GM19324 (cell line): ENCODE measurements around the gene DLG5.

Experiments
- ATAC-seq: cut with Tn5 transposase; IDR thresholded peaks from one replicate; pipeline ENCODE4 v1.9.1; 2021; ENCODE audit warnings: mild to moderate bottlenecking, moderate library complexity; ENCODE audit not compliant: unreplicated experiment, low FRiP score

DLG5 gene

DNA sequence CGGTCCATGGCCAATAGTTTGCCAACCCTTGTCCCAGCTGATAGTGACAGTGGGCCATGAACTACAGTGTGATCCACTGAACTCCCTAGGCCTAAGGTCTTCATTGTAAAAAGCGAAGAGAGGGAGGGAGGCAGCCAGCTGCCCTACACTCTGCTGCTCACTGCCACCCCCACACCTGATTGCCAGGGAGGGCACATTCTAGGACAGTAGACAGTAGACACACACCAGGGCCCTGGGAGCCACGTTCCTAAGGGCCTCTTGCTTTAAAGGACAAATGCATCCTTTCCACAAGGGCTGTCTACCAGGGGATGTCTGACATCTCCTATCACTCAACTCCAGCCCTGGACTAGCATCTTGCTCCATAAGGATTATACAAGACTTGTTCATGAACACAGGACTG, 122.2 kb downstream of the DLG5 start:
- no peak for ATAC-seq

DNA sequence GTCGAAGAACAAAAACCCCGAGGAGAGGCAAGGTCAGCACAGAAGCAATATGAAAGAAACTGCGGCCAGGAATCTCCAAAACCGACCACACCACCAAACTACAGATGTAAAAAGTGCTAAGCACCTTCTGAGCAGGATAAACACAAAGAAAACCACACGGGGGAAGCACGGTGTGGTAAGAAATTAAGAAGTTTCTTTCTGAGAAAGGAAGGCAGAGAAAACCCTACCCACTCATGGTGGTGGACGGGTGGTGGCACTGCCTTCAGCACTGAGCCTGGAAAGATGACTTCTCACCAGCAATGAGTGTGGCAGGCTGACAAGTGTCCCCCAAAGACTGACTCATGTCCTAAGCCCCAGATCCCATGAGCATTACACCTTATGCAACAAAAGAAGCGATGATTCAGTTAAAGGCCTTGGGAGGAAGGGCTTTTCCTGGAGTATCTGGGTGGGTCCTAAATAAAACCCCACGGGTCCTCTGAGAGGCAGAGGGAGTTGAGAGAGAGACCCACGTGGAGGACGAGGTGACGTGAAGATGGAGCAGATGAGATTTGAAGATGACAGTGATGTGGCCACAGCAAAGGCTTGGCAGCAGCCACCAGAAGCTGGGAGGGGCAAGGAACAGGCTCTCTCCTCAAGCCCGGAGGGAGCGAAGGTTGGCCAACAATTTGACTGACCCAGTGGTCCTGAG, 124.9 kb downstream of the DLG5 start:
- ATAC-seq = no peak

DNA sequence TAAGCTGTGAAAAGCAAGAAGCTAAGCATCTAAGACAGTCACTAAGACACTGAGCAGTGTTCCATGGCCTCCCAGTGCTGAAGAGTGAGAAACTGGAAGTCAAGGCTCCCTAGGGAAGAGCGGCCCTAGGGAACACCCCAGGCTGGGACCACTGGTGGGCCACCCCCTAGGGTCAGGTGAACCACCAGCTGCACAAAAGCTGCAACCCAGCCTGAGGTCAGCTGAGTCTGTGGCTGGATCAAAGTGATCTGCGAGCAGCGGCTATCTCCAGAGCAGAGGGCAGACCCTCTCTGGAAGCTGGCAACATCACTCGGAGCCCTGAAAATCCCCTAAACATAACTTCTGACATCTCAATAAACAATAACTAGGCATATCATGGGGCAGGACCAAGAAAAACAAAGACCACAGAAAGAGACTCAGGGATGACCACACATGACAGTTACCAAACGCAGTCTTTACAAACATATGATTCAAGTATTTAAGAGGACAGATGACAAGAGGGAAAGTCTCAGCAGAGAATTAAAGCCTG, 125.8 kb downstream of the DLG5 start:
- no peak for ATAC-seq

DNA sequence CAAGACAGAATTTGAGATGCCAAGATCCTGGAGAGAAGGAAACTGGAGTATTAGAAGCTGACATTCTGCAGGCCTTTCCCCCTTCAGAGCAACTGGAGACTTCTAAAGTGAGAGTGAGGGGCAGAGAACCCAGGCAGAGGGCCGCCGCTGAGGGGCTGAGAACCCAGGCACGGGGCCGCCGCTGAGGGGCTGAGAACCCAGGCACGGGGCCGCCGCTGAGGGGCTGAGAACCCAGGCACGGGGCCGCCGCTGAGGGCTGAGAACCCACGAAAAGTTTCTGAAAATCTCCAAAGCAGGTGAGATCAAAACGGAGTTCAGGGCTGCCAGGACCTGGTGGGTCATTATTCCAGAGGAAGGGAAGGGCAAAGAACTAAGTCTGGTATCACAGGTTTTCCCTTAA, 126.2 kb downstream of the DLG5 start:
- ATAC-seq = no peak

DNA sequence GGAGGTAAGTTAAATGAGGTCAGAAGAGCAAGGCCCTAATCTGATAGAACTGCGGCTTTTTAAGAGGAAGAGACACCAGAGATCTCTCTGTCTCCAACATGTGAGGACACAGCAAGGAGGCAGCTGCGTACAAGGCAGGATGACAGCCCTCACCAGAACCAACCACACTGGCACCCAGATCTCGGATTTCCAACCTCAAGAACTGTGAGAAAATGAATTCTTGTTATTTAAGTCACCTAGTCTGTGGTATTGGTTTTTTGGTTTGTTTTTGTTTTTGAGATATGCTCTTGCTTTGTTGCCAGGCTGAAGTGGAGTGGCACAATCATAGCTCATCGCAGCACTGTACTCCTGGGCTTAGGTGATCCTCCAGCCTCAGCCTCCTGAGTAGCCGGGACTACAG, 127.2 kb downstream of the DLG5 start:
- ATAC-seq = no peak

DNA sequence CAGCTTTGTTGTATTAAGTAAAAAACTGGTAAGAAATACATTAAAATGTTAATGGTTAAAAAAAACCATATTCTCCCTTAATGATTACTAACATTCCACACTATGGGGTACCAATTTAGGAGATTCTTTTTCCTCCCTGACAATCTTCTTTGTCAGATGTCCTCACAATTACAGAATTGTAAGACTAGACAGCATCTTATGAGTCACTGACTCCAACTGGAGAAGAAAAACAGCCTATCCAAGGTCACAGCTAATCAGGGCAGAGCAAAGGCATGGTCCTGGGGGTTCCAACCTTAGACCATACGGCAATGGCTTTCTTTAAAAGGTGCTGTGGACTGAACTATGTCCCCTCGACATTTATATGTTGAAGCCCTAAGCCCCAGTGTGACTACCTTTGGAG, 127.6 kb downstream of the DLG5 start:
- no peak for ATAC-seq

DNA sequence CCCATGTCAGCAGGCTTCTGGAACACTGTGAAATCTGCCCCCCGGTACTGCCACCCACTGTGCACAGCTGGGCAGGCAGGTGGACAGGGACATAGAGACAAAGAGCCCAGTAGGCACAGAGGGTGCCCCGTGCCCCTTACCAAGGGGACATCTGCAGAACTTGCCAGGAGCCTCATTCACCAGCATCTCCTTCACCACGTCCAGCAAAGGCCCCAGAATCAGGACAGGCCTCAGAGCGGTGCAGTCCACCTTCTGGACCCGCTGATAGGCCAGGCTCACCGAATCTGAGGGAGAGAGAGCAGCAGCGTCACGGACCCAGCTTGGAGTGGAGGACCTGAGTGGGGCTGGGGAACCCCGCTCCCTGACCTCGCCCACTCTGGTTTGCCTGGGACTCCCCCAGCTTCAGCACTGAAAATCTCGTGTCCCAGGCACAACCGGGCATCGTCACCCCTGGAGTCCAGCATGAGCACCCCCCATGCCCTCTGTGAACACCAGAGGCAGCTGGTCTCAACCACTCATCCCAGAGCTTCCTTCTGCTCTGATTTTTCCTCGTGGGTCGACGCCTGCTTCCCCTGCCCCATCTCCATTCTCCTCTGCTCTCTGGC, 130.1 kb downstream of the DLG5 start:
- ATAC-seq = no peak

DNA sequence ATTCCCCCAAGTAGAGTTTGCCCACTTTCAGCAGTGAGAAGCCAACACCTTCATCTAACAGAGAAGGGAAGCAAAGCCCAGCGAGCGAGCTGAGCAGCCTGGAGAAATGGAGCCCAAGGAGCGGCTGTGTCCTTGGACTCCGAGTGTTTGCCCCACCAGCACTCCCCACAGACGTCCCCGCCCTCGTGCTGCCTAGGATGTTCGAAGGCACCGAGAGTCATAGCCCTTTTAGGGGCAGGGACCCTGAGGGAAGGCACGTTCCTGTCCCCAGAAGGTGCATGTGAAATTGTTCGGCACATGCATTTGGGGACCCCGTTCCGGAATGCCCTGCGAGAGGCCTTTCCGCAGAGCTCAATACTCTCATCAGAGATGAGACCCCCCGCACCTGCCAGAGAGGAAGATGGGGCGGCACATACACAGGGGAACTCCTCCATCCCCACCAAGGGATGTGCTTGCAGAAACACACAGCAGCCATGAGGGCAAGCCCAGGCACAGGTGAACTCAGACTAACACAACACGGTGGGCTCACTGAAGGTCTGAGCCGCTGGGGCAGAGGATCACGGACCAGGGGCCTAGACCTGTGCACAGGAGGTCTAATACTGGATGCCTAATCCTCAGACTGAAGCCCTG, 131.0 kb downstream of the DLG5 start:
- ATAC-seq = no peak

DNA sequence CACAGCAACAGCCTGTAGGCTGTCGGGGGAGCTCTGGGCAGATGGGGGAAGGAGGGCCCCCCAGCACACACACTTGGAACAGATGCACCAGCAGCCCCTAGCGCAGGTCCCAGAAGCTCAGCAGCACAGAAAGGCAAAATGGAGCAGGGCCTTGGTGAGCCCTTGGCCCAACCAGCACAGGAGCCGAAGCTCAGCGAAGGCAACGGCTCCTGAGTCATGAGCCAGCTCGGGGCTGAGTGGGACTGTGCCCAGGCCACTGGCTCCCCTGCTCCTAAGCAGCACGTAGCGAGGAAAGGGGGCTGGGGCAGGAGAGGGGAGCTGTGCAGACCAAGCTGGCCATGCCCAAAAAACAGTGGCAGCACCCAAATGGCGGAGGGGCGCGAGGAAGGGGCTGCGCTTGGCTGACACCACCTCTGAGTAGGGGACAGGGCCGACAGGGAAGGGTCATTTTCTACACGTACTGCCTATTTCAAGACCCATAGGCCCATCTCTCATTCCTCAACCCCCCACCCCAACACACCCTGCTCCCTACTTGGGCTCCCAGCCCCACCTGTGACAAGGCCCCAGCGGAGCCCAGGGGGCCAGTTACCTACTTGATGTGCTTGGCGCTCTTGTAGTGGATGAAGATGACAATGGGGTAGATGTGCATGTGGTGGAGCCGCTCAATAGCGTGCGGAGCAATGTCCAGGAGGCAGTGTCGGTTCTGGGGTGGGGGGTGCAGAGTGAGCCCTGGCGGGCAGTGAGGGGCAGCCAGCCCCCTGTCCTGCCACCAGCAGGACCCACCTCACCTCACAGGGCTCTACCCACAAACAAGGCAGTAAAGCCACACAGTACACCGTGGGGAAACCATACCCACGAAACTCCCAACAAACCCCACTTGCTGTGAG, 132.1 kb downstream of the DLG5 start:
- ATAC-seq = no peak

DNA sequence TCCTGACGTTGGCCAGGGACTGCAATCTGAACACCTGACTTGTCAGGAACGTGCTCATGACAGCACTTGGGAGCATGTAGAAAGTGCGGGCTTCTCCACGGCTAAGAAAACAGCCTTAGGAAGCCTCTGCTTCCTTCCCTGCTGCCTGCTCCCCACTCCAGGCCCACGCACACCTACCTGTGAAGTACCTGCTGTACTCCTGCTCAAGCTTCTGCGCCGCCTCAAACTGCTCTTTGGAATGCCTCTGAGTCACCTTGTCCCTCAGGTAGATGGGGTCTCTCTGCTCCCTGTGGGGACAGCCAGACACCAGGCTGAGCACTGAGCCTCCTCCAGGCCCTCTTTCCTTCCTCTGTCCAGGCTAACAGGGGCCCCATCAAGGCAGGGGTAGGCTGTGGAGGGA, 132.7 kb downstream of the DLG5 start:
- no peak for ATAC-seq

DNA sequence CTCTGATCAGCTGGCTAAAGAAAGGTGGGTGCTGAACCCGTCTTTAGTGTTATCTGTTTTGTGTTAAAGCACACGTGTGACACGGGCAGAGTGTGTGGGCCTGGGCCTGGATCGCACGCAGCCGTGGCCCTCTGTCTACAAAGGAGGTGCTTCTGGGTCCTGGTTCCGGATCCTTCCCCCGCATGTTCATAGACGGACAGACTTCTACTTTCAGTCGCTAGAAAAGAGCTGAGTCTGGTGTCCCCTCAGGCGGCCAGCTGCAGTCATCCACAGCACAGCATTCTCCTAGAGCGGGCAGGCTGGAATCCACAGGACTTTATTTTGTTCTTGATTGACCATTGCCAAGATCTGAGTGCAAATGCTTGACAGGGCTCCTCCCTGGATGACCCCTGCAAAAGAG, 134.4 kb downstream of the DLG5 start:
- no peak for ATAC-seq

DNA sequence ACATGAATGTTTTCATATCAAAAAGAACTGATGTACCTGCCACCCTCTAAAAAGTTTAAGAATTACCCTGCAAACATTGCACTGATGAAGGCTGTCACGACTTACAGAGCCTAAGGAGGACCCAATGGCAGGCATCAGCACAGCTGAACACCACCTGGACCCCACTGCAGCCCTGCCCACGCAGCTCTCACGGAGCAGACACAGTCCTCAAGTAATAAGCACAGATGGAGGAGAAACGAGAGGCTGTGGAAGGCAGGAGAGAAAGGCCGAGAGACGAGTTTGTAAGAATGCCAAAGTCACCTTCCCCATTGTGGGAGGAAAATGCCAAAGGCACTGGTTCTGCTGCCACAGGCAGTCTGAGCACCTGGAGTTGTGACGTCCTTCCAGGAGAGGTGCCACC, 135.0 kb downstream of the DLG5 start:
- no peak for ATAC-seq

DNA sequence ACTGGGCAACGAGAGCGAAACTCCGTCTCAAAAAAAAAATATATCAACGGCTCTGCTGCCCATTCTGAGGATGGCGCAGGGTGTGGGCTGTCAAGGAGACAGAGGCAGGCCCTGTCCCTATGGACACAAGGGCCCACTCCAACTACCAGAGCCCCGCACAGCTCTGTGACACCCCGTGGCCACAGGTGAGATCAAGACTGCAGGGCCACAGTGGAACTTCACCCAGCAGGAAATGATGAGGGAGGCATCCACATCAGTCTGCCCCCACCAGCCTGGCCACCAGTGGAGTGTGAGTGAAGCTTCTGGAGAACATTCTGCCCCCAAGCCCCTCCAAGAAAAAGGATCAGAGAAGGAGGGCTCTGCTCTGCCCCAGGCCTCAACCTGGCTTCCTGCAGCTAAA, 136.7 kb downstream of the DLG5 start:
- no peak for ATAC-seq

DNA sequence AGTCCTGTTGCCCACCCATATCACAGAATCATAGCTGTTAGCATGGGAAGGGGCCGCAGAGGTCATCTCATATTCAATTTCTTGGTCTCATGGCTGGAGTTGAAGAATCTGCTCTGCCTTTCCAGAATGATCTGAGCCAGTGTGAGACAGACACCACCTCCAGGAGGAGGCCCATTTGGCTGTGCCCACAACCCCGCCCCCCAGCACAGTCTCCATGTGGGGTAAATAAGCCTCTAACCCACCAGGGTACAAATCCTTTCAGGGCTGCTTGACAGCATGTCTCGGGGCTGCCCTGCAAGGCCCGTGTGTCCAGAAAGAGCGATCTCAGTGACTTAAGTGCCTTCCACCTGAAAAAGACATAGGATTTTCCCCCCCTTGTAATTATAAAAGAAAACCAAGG, 137.5 kb downstream of the DLG5 start:
- no peak for ATAC-seq

DNA sequence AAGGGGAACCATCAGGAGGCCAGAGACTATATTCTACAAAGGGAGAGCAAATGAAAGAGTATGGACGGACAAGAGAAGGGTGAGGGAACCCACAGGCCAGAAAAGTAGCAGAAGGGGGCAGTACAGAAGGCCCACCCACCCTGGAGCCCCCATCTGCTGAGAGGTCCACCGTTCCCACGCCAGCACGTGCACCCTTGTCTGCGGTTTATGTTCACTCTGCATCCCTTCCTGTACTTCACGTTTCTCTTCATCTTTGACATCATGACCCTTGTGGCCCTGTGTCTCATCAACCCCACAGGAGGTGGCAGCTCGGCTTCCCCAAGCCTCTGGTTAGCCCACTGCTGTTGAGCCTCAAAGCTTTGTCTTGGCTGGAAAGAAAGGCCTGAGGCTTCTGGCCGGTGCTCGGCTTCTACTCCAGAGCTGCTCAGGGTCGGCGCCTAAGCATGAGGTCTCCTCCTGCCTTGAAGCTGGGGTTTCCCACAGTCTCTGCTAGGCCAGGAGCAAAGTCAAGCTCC, 138.0 kb downstream of the DLG5 start:
- no peak for ATAC-seq

DNA sequence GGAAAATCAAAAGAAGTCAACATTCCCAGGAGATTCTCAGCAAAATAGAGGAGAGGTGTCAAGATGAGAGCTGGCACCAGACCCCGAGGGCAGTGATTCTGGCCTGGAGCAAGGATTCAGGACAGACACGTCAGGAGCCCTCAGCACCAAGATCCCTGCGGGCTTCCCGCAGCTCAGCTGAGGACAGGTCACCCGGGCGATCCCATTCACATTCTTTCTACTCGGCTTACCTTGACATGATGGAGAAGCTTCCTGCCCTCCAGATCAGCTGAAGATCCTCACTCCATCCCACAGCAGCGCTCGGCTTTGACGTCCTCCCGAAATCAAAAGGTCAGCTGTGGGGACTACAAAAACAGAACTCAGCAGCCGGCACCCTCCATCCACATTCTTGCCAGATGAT, 139.1 kb downstream of the DLG5 start:
- no peak for ATAC-seq

DNA sequence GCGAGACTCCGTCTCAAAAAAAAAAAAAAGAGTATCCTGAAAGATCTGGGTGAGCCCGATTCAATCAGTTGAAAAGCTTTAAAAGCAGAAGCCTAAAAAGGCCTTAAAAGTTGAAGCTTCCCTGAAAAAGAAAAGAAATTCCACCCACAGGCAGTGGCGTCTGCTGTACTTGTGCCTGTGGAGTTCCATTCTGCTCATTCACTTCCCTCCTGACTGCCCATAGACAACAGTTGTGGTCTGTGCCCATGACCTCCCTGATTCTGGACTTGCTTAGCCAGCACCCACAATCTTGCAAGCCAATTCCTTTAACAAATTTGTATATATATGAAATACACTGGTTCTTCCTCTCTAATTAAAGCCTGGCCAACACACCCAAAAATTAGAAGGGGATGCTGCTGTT, 141.7 kb downstream of the DLG5 start:
- no peak for ATAC-seq

DNA sequence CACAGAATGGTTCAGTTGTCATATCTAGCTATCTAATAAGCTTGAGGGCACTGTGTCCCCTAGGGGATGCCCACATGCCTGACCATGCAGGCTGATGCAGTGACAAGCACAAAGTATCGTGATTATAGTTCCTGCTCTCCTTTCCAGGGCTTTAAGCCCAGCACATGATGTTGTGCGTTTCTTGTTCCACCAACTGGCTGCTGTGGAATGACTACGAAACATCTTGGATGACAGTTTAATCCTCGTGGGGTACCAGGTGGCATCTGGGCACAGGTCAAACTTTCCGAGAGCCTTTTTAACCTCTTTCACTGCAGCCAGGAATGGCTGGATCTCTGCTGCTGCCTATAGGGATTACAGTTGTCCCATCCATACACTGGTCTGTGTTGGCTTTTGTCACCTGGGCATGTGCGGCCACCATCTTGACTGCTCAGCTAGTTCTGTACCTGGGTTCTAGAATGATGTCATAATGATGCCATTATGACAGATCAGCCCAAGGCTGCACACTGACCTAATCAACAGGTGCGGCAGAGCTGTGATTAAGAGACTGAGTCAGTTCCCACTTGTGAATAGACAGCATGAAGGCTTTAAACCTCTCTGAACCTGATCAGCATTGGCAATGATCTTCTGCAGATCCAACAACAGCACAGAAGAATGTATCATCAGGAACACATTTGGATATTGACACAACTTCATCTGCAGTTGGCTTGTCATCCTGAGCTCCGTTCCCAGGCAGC, 144.1 kb downstream of the DLG5 start:
- ATAC-seq = no peak

DNA sequence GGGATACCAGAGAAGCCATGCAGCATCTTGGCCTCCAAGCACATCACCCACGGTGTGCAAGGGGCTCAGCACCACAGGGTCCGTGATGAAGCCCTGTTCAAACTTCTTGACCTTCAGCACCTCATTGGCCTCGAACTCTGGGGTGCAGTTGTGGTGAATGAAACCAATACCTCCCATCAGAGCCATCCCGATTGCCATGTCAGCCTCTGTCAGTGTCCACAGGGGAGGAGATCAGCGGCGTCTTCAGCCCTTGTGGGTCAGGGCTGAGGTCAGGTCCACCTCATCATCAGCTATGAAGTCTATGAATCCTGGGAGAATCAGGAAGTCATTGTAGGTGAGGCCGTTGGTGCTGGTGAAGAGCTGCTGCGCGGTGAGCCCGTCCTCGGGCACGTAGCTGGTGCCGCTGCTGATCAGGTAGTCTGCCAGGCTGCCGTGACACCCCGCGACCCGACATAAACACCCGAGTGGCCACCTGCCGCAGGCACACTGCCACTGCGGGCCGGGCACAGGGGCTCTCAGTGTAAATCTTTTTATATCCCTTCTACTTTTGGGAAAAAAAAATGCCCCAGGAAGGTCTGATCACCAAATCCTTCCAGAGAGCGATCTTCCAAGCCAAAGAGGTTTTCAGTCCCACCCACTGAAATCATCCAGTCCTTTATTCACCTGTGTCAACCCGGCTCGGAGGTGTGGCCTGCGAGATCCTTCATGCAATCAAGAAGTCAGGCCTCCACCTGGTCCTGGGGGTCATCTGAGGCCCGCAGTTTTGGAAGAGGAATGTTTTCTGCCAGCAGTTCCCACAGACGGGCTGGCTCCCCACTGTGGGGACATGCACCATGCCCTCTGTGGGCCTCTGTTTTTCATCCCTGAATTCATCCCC, 144.9 kb downstream of the DLG5 start:
- no peak for ATAC-seq
